ENCODE data around the gene BCKDK. TPM values are rescaled to one million over a fixed set of nuclear protein-coding genes. Genes with fewer than 3 reads are reported as not detected.
A peak's percentile ranks its signal among the peaks of the same experiment; 100 is the strongest.

The BCKDK gene
- total and polyA plus RNA-seq, 3 experiments from 2014 or later, result 29.4 to 42.5 (median 40.0) TPM

GRCh38 chr16:31076319-31076718, 31.9 kb upstream of the BCKDK start:
- H3K36me3 ChIP-seq (ENCODE audit: insufficient read depth, low read length), result peaks cover 27% of the 10 kb centered on the region
- Mint-ChIP-seq H3K4me1 (peaks cover 34 to 60% (median 37%) of the 10 kb centered on the region in 3 donors), H3K36me3 (peaks cover 0 to 77% (median 2%) of the 10 kb centered on the region in 3 donors), H3K27ac (peak overlapping the region in 7 of 8 donors; percentile 28 to 99 (median 77)), H3K4me3 (peak overlapping the region in 6 of 7 donors; percentile 15 to 95 (median 60)), H3K27me3 (peaks cover 0 to 3% of the 10 kb centered on the region in 2 donors), H3K9me3 (no peaks in the 10 kb centered on the region)
- H3K27ac ChIP-seq (ENCODE audit: low read depth, low read length), result no peak overlapping the region
- no peaks in the 10 kb centered on the region for H3K9me3 ChIP-seq (ENCODE audit: low read length)
- H3K27me3 ChIP-seq (ENCODE audit: insufficient read depth, low read length, poor library complexity, severe bottlenecking), result no peaks in the 10 kb centered on the region
- ChIA-PET POLR2A (no interaction called here), CTCF (interaction anchor here (1.0 kb wide), 1 partner anchor 66 kb away, joined by 3 read pairs; no protein-coding TSS in a partner anchor)
- peaks cover 24% of the 10 kb centered on the region for H3K4me1 ChIP-seq (ENCODE audit: insufficient read depth, low read length)
- no peak for DNase-seq
- no peak overlapping the region for H3K4me3 ChIP-seq (ENCODE audit: low read length)

GRCh38 chr16:31077024-31077423, 31.2 kb upstream of the BCKDK start:
- Mint-ChIP-seq H3K36me3 (peaks cover 0 to 82% (median 2%) of the 10 kb centered on the region in 3 donors), H3K27me3 (peaks cover 0 to 3% of the 10 kb centered on the region in 2 donors), H3K27ac (no peak overlapping the region), H3K9me3 (no peaks in the 10 kb centered on the region), H3K4me3 (no peak overlapping the region), H3K4me1 (peaks cover 29 to 58% (median 32%) of the 10 kb centered on the region in 3 donors)
- POLR2A ChIA-PET, result no interaction called here
- Histone ChIP-seq H3K27ac (ENCODE audit: low read depth, low read length) (no peak overlapping the region), H3K9me3 (ENCODE audit: low read length) (no peaks in the 10 kb centered on the region), H3K4me1 (ENCODE audit: insufficient read depth, low read length) (peaks cover 17% of the 10 kb centered on the region), H3K4me3 (ENCODE audit: low read length) (no peak overlapping the region), H3K36me3 (ENCODE audit: insufficient read depth, low read length) (peaks cover 27% of the 10 kb centered on the region), H3K27me3 (ENCODE audit: insufficient read depth, low read length, poor library complexity, severe bottlenecking) (no peaks in the 10 kb centered on the region)
- CTCF ChIA-PET, result no interaction called here
- DNase-seq, result no peak

- DNase-seq, result no peak
- no peaks in the 10 kb centered on the region for H3K9me3 ChIP-seq (ENCODE audit: low read length)
- H3K36me3 ChIP-seq (ENCODE audit: insufficient read depth, low read length), result peaks cover 27% of the 10 kb centered on the region
- H3K27me3 ChIP-seq (ENCODE audit: insufficient read depth, low read length, poor library complexity, severe bottlenecking), result no peaks in the 10 kb centered on the region
- Mint-ChIP-seq H3K4me3 (no peak overlapping the region), H3K9me3 (no peaks in the 10 kb centered on the region), H3K27me3 (peaks cover 0 to 3% of the 10 kb centered on the region in 2 donors), H3K4me1 (peaks cover 24 to 55% (median 28%) of the 10 kb centered on the region in 3 donors), H3K36me3 (peaks cover 0 to 83% (median 2%) of the 10 kb centered on the region in 3 donors), H3K27ac (peak overlapping the region in 1 of 8 donors; percentile 34)
- no peak overlapping the region for H3K27ac ChIP-seq (ENCODE audit: low read depth, low read length)
- peaks cover 10% of the 10 kb centered on the region for H3K4me1 ChIP-seq (ENCODE audit: insufficient read depth, low read length)
- CTCF ChIA-PET, result no interaction called here
- POLR2A ChIA-PET, result no interaction called here
- no peak overlapping the region for H3K4me3 ChIP-seq (ENCODE audit: low read length)
Observed at GRCh38 chr16:31077592-31078396, 30.4 kb upstream of the BCKDK start.

- Histone ChIP-seq H3K4me3 (ENCODE audit: low read length) (no peak overlapping the region), H3K27ac (ENCODE audit: low read depth, low read length) (no peak overlapping the region), H3K9me3 (ENCODE audit: low read length) (no peaks in the 10 kb centered on the region), H3K27me3 (ENCODE audit: insufficient read depth, low read length, poor library complexity, severe bottlenecking) (no peaks in the 10 kb centered on the region), H3K36me3 (ENCODE audit: insufficient read depth, low read length) (peaks cover 27% of the 10 kb centered on the region), H3K4me1 (ENCODE audit: insufficient read depth, low read length) (peaks cover 10% of the 10 kb centered on the region)
- Mint-ChIP-seq H3K4me3 (peak overlapping the region in 1 of 7 donors; percentile 9), H3K9me3 (no peaks in the 10 kb centered on the region), H3K36me3 (peaks cover 0 to 84% (median 2%) of the 10 kb centered on the region in 3 donors), H3K27ac (no peak overlapping the region), H3K4me1 (peaks cover 24 to 56% (median 27%) of the 10 kb centered on the region in 3 donors), H3K27me3 (peaks cover 0 to 3% of the 10 kb centered on the region in 2 donors)
- ChIA-PET CTCF (no interaction called here), POLR2A (no interaction called here)
- DNase-seq, result no peak
Observed at GRCh38 chr16:31078597-31079341, 29.4 kb upstream of the BCKDK start.

- H3K4me3 Mint-ChIP-seq, result peak overlapping the region in 1 of 7 donors; percentile 73
- POLR2A ChIA-PET, result no interaction called here
- no peak overlapping the region for H3K4me3 ChIP-seq (ENCODE audit: low read length)
- H3K9me3 Mint-ChIP-seq, result no peaks in the 10 kb centered on the region
- H3K4me1 Mint-ChIP-seq, result peaks cover 22 to 55% (median 26%) of the 10 kb centered on the region in 3 donors
- H3K9me3 ChIP-seq (ENCODE audit: low read length), result no peaks in the 10 kb centered on the region
- no peaks in the 10 kb centered on the region for H3K27me3 ChIP-seq (ENCODE audit: insufficient read depth, low read length, poor library complexity, severe bottlenecking)
- peaks cover 27% of the 10 kb centered on the region for H3K36me3 ChIP-seq (ENCODE audit: insufficient read depth, low read length)
- H3K27me3 Mint-ChIP-seq, result peaks cover 0 to 3% of the 10 kb centered on the region in 2 donors
- peak overlapping the region in 2 of 8 donors; percentile 24 to 50 for H3K27ac Mint-ChIP-seq
- H3K27ac ChIP-seq (ENCODE audit: low read depth, low read length), result no peak overlapping the region
- H3K36me3 Mint-ChIP-seq, result peaks cover 0 to 84% (median 2%) of the 10 kb centered on the region in 3 donors
- H3K4me1 ChIP-seq (ENCODE audit: insufficient read depth, low read length), result peaks cover 10% of the 10 kb centered on the region
- DNase-seq, result no peak
- CTCF ChIA-PET, result no interaction called here
Observed at GRCh38 chr16:31079342-31079944, 28.7 kb upstream of the BCKDK start.

- DNase-seq, result peak in 1 of 5 donors; percentile 48
- H3K27me3 Mint-ChIP-seq, result no peaks in the 10 kb centered on the region
- H3K27me3 ChIP-seq (ENCODE audit: insufficient read depth, low read length, poor library complexity, severe bottlenecking), result no peaks in the 10 kb centered on the region
- ChIA-PET POLR2A (no interaction called here), CTCF (no interaction called here)
- H3K4me3 Mint-ChIP-seq, result no peak overlapping the region
- peak overlapping the region in 1 of 8 donors; percentile 45 for H3K27ac Mint-ChIP-seq
- H3K9me3 Mint-ChIP-seq, result no peaks in the 10 kb centered on the region
- no peak overlapping the region for H3K27ac ChIP-seq (ENCODE audit: low read depth, low read length)
- H3K9me3 ChIP-seq (ENCODE audit: low read length), result no peaks in the 10 kb centered on the region
- H3K4me3 ChIP-seq (ENCODE audit: low read length), result no peak overlapping the region
- peaks cover 0 to 78% (median 2%) of the 10 kb centered on the region in 3 donors for H3K36me3 Mint-ChIP-seq
- H3K36me3 ChIP-seq (ENCODE audit: insufficient read depth, low read length), result peaks cover 27% of the 10 kb centered on the region
- peaks cover 5% of the 10 kb centered on the region for H3K4me1 ChIP-seq (ENCODE audit: insufficient read depth, low read length)
- H3K4me1 Mint-ChIP-seq, result peaks cover 15 to 48% (median 19%) of the 10 kb centered on the region in 3 donors
Observed at GRCh38 chr16:31080035-31080629, 28.1 kb upstream of the BCKDK start.

GRCh38 chr16:31080756-31081419, 27.3 kb upstream of the BCKDK start:
- peaks cover 12 to 47% (median 13%) of the 10 kb centered on the region in 3 donors for H3K4me1 Mint-ChIP-seq

More at GRCh38 chr16:31080756-31081419, 27.3 kb upstream of the BCKDK start:
- H3K4me3 Mint-ChIP-seq, result no peak overlapping the region
- Histone ChIP-seq H3K36me3 (ENCODE audit: insufficient read depth, low read length) (peaks cover 27% of the 10 kb centered on the region), H3K4me1 (ENCODE audit: insufficient read depth, low read length) (no peaks in the 10 kb centered on the region), H3K4me3 (ENCODE audit: low read length) (no peak overlapping the region), H3K27me3 (ENCODE audit: insufficient read depth, low read length, poor library complexity, severe bottlenecking) (no peaks in the 10 kb centered on the region), H3K9me3 (ENCODE audit: low read length) (no peaks in the 10 kb centered on the region), H3K27ac (ENCODE audit: low read depth, low read length) (no peak overlapping the region)
- ChIA-PET POLR2A (no interaction called here), CTCF (no interaction called here)
- peaks cover 0 to 85% (median 2%) of the 10 kb centered on the region in 3 donors for H3K36me3 Mint-ChIP-seq
- H3K9me3 Mint-ChIP-seq, result no peaks in the 10 kb centered on the region
- no peak for DNase-seq
- H3K27ac Mint-ChIP-seq, result peak overlapping the region in 1 of 8 donors; percentile 54
- no peaks in the 10 kb centered on the region for H3K27me3 Mint-ChIP-seq

Data from CD8-positive, alpha-beta memory T cell (primary cell).